ENCODE measurements around the gene VEGFA.

The VEGFA gene

GRCh38 chr6:43823390-43823789 is 53.4 kb downstream of the VEGFA start:
- no peak for TF ChIP-seq CTCF (conservative IDR thresholded peaks at IDR 0.05; ENCODE audit: low read length)
- no peak for TF ChIP-seq EZH2phosphoT487 (IDR thresholded peaks at IDR 0.05; ENCODE audit: borderline replicate concordance)
- H3K4me2 ChIP-seq (ENCODE audit: low read depth, low read length, poor library complexity, severe bottlenecking): no peak overlapping the region

GRCh38 chr6:43823879-43824702 is 54.1 kb downstream of the VEGFA start:
- H4K20me1 ChIP-seq (ENCODE audit: insufficient read depth, low read length, poor library complexity, severe bottlenecking): no peaks in the 10 kb centered on the region
- no peaks in the 10 kb centered on the region for H3K36me3 ChIP-seq (ENCODE audit: insufficient read depth, low read length)
- no peaks in the 10 kb centered on the region for H3F3A ChIP-seq (ENCODE audit: low read depth)
- no peak overlapping the region for H3K4me2 ChIP-seq (ENCODE audit: low read depth, low read length, poor library complexity, severe bottlenecking)
- H3K27me3 ChIP-seq (ENCODE audit: insufficient read depth, low read length, poor library complexity, severe bottlenecking): no peaks in the 10 kb centered on the region
- peaks cover 8% of the 10 kb centered on the region for H3K4me1 ChIP-seq (ENCODE audit: insufficient read depth, low read length, poor library complexity, severe bottlenecking)
- H3K79me2 ChIP-seq (ENCODE audit: insufficient read depth, low read length): no peaks in the 10 kb centered on the region
- TF ChIP-seq CTCF (conservative IDR thresholded peaks at IDR 0.05; ENCODE audit: low read length) (no peak), EZH2phosphoT487 (IDR thresholded peaks at IDR 0.05; ENCODE audit: borderline replicate concordance) (no peak)
- no peaks in the 10 kb centered on the region for H3K9me2 ChIP-seq (replicated peaks; ENCODE audit: low read depth, low read length)
- H2AFZ ChIP-seq (ENCODE audit: low read length): no peak overlapping the region
- no peak overlapping the region for H3K9ac ChIP-seq (ENCODE audit: low read depth, low read length, poor library complexity, severe bottlenecking)
- no peak overlapping the region for H3K4me3 ChIP-seq (ENCODE audit: low read length, poor library complexity, severe bottlenecking)
- H3K9me3 ChIP-seq (ENCODE audit: insufficient read depth, low read depth, low read length): no peaks in the 10 kb centered on the region

More at GRCh38 chr6:43823390-43823789, 53.4 kb downstream of the VEGFA start:
- H3K4me3 ChIP-seq (ENCODE audit: low read length, poor library complexity, severe bottlenecking): no peak overlapping the region
- H3K9ac ChIP-seq (ENCODE audit: low read depth, low read length, poor library complexity, severe bottlenecking): no peak overlapping the region
- no peaks in the 10 kb centered on the region for H3K9me3 ChIP-seq (ENCODE audit: insufficient read depth, low read depth, low read length)
- H3K4me1 ChIP-seq (ENCODE audit: insufficient read depth, low read length, poor library complexity, severe bottlenecking): peaks cover 5% of the 10 kb centered on the region
- H3K36me3 ChIP-seq (ENCODE audit: insufficient read depth, low read length): no peaks in the 10 kb centered on the region
- no peaks in the 10 kb centered on the region for H3K27me3 ChIP-seq (ENCODE audit: insufficient read depth, low read length, poor library complexity, severe bottlenecking)
- H3K79me2 ChIP-seq (ENCODE audit: insufficient read depth, low read length): no peaks in the 10 kb centered on the region
- H3K9me2 ChIP-seq (replicated peaks; ENCODE audit: low read depth, low read length): no peaks in the 10 kb centered on the region
- no peaks in the 10 kb centered on the region for H4K20me1 ChIP-seq (ENCODE audit: insufficient read depth, low read length, poor library complexity, severe bottlenecking)
- no peaks in the 10 kb centered on the region for H3F3A ChIP-seq (ENCODE audit: low read depth)
- no peak overlapping the region for H2AFZ ChIP-seq (ENCODE audit: low read length)

GRCh38 chr6:43824703-43825064 is 54.7 kb downstream of the VEGFA start:
- Histone ChIP-seq H3F3A (ENCODE audit: low read depth) (no peaks in the 10 kb centered on the region), H3K27me3 (ENCODE audit: insufficient read depth, low read length, poor library complexity, severe bottlenecking) (no peaks in the 10 kb centered on the region), H3K79me2 (ENCODE audit: insufficient read depth, low read length) (no peaks in the 10 kb centered on the region), H3K9me2 (replicated peaks; ENCODE audit: low read depth, low read length) (no peaks in the 10 kb centered on the region), H3K9me3 (ENCODE audit: insufficient read depth, low read depth, low read length) (no peaks in the 10 kb centered on the region), H2AFZ (ENCODE audit: low read length) (no peak overlapping the region), H4K20me1 (ENCODE audit: insufficient read depth, low read length, poor library complexity, severe bottlenecking) (no peaks in the 10 kb centered on the region), H3K9ac (ENCODE audit: low read depth, low read length, poor library complexity, severe bottlenecking) (no peak overlapping the region), H3K36me3 (ENCODE audit: insufficient read depth, low read length) (no peaks in the 10 kb centered on the region), H3K4me2 (ENCODE audit: low read depth, low read length, poor library complexity, severe bottlenecking) (no peak overlapping the region), H3K4me3 (ENCODE audit: low read length, poor library complexity, severe bottlenecking) (no peak overlapping the region), H3K4me1 (ENCODE audit: insufficient read depth, low read length, poor library complexity, severe bottlenecking) (peaks cover 8% of the 10 kb centered on the region)
- TF ChIP-seq CTCF (conservative IDR thresholded peaks at IDR 0.05; ENCODE audit: low read length) (no peak), EZH2phosphoT487 (IDR thresholded peaks at IDR 0.05; ENCODE audit: borderline replicate concordance) (no peak)

All from Loucy (cell line).